Ramos (cell line): ENCODE results near the gene CYP4B1.
"Not testable (repeated sequence)": the region's sequence is repeated elsewhere in the genome, so short reads cannot be mapped to it uniquely, and the experiment has no call there.

Experiments used
- in situ Hi-C: fragments of 300-500 bp; cut with MboI; formaldehyde crosslinking; loops from one replicate; pipeline ENCODE4 v1.14.3; 2022; ENCODE audit warnings: low sequenced_read_pairs; ENCODE audit not compliant: unreplicated experiment

Gene CYP4B1

DNA sequence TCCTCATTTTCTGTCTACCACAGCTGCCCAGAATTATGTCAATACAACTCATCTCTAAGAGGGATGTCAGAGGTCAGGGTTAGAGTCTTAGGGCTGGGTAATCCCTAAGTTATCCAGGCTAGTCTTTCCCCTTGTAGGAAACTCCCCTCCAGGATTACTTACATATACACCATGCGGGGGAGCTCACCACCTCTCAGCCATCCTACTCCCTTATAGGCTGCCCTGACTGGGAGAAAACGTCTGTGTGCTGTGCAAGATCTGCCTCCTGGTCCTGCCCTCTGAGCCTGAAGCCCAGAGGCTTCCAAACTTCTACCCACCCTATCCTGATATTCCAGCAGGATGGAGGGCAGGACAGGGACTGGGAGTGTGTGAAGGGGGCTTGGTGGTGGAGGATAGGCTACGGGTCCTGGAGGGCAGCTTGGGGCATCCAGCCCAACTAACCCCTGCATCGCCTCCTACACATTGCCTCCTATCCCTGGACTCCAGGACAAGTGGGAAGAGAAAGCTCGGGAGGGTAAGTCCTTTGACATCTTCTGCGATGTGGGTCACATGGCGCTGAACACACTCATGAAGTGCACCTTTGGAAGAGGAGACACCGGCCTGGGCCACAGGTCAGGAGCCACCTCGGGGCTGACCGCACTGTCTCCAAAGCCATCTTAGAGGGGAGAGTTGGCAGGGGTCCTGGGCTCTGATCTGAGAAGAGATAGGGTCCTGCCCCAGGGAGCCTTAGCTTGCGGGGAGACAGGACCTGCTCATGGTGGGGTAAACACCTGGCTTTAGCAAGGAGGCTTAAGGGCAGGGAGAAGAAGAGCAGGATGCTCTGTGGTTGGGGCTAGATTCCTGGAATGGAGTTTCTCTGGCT lies 14.4 kb downstream of the CYP4B1 start:
- in situ Hi-C loops, result no loop called here

DNA sequence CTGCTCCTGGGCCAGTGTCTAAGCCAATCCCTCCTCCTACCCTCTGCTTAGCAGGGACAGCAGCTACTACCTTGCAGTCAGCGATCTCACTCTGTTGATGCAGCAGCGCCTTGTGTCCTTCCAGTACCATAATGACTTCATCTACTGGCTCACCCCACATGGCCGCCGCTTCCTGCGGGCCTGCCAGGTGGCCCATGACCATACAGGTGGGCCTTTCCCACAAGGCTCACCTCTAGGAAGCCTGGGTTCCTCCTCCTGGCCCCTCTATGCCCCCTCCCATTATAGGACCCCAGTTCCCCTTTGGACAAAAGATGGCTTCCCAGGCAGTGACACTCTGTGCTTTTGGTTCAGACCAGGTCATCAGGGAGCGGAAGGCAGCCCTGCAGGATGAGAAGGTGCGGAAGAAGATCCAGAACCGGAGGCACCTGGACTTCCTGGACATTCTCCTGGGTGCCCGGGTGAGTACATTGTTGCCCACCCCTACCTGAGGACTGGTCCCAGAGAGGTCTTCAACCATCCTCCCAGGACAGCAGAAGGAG lies 15.1 kb downstream of the CYP4B1 start:
- in situ Hi-C loops, result no loop called here

DNA sequence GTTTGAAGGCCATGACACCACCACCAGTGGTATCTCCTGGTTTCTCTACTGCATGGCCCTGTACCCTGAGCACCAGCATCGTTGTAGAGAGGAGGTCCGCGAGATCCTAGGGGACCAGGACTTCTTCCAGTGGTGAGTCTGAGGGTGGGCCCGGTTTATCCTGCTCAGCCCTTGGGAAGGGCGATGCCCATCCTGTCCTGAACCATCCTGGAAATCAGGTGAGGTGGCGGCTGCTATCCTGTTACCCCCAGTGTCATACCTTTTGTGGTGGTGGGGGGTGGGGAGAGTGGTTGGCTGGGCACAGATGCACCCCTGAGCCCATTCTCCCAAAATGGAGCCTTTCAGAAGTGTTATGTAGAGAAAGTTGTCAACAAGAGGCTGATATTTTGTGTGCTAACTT lies 16.3 kb downstream of the CYP4B1 start:
- in situ Hi-C loops, result no loop called here

DNA sequence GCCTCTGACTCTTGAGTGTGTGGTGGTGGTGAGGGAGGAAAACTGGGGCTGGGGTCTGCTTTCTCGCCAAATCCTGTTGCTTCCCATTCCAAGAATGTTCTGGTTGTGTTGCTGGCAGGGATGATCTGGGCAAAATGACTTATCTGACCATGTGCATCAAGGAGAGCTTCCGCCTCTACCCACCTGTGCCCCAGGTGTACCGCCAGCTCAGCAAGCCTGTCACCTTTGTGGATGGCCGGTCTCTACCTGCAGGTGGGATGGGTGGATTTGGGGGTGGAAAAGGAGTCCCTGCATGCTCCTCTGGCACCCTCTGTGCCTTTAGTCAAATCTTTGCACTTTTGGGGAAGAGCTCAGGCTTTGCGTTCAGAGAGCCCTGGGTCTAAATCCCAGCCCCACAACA lies 18.1 kb downstream of the CYP4B1 start:
- in situ Hi-C loops, result no loop called here

DNA sequence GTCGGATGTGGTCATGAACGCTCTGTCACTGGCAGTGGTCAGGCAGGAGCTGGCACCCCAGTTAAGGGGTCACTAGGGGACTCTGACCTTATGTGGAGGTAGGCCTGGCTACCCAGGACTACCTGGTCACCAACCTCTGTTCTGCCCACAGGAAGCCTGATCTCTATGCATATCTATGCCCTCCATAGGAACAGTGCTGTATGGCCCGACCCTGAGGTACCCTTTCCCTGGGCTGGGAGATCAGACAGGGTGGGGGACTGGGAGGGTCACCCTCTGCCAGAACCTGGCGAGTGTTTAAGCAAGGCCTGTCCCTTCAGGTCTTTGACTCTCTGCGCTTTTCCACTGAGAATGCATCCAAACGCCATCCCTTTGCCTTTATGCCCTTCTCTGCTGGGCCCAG lies 19.0 kb downstream of the CYP4B1 start:
- in situ Hi-C loops, result no loop called here

DNA sequence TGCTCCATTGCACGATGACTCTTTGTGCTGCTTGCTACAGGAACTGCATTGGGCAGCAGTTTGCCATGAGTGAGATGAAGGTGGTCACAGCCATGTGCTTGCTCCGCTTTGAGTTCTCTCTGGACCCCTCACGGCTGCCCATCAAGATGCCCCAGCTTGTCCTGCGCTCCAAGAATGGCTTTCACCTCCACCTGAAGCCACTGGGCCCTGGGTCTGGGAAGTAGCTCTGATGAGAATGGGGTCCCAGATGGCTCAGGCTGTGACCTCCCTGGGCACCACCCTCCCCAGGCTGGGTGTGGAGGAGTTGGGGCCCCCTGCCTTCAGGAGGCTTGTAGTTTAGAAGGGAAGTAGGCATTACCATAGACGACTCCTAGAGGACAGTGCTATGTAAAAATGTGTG lies 19.7 kb downstream of the CYP4B1 start:
- in situ Hi-C loops, result no loop called here

DNA sequence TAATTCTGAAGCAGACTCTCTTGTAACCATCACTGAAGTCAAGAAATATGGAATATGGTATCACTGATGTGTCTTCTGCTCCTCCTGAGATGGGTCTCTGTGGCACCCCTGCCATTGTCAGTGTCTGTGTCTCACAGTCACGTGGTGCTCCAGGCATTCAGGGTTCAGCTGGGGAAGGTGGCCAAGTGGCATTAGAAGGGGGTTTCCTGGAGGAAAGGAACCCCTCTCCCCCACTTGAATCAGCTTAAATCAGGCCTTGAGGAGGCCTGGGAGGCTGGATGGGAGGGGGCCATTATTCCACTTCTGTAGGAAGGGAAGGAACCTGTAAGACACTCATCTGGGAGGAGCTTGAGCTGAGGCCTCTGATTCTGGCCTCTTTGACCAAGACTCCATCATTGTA lies 20.5 kb downstream of the CYP4B1 start:
- in situ Hi-C loops, result no loop called here

DNA sequence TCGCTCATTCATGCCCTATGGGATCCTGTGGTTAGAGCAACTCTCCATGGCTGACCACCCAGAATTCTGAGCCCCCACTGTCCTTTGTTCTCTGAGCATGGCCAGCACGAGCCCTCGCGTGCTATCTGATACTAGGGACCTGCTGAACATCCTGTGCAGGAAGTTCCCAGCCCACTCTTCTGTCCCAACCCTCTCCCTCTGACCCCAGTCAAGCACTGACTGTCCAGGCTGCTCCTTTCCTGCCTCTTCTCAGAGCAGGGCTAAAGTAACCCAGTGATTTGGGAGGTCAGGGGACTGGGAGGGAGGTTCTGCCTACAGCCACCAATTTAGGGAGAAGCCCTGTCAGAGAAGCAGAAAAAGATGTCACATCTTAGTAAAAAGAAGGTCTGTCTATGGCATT lies 21.2 kb downstream of the CYP4B1 start:
- in situ Hi-C loops, result no loop called here

DNA sequence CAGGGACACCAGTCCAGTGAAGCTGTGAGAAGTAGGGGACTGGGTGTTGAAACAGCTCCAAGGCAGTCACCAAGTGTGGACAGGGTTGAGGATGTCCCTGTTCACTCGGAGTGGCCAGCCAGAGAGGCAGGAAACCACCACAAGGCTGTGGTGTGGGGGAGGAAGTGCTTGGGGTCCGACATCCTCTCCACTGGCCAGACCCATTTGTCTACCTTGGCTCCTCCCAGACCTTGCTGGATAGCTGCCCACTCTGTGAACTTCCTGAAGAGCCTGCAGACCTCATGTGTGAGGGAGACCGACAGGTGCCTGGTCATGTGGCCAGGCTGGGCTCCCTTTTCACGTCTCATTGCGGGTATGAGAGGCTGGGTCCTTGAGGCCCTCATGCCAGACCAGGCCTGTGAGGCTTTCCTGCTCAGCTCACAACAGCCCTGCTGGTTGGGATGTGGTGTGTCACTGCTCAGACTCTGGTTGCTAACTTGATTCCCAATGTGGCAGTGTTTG lies 21.8 kb downstream of the CYP4B1 start:
- in situ Hi-C loops, result no loop called here

DNA sequence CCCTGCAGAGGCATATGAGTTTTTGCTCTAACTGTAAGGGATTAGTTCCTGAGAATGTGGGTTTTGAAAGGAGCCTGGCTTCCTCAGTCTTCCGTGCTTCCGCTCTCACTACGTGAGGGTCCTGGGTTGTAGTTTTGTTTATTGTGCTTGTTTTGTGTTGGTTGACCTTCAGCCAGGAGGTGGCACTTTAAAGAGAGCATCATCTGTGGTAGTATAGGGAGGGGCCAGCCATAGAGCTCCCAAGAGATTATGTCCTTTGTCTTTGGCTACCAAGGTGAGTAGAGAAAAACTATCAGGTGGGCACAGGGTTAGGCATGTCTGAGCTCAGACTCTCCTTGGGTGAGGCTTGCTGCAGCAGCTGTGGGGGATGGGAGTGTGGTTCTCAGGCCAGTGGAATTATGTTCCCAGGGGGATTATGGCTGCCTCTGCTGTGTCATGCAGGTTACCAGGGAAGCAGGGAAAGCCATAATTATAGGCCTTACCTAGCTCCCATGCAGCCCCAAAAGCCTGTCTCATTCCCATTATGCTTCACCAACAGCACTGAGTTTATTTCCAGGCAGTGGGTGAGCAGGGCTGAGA lies 23.5 kb downstream of the CYP4B1 start:
- in situ Hi-C loops, result no loop called here

DNA sequence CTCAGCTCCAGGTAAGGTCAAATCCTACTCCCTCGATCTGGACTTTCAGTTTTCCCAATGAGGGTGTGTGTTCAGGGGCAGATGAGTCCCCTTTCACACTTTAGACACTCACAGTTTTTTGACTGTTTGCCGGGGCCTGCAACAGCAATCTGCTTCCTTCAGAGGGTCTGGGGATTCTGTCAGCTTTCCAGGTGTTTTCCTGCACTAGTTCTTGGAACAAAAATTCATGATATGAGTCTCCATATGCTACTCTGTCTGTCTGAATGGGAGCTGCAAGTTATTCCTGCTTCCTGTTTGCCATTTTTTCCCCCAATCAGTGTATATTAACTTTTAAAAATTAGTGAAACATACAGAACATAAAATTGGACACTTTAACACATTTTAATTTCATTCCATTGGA lies 24.3 kb downstream of the CYP4B1 start:
- in situ Hi-C loops, result no loop called here

DNA sequence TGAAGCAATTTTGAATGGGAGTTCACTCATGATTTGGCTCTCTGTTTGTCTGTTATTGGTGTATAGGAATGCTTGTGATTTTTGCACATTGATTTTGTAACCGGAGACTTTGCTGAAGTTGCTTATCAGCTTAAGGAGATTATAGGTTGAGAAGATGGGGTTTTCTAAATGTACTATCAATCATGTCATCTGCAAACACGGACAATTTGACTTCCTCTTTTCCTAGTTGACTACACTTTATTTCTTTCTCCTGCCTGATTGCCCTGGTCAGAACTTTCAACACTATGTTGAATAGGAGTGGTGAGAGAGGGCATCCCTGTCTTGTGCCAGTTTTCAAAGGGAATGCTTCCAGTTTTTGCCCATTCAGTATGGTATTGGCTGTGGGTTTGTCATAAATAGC lies 28.0 kb downstream of the CYP4B1 start:
- in situ Hi-C loops, result not testable (repeated sequence)

DNA sequence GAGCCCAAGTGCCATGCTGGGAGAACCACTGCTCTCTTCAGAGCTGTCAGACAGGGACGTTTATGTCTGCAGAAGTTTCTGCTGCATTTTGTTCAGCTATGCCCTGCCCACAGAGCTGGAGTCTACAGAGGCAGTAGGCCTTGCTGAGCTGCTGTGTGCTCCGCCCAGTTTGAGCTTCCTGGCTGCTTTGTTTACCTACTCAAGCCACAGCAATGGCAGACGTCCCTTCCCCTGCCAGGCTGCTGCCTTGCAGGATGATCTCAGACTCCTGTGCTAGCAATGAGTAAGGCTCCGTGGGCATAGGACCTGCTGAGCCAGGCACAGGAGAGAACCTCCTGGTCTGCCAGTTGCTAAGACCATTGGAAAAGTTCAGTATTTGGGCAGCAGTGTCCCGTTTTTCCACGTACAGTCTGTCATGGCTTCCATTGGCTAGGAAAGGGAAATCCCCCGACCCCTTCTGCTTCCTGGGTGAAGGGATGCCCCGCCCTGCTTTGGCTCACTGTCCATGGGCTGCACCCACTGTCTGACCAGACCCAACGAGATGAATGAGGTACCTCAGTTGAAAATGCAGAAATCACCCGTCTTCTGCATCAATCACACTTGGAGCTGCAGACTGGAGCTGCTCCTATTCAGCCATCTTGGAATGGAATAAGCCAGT lies 31.9 kb downstream of the CYP4B1 start:
- in situ Hi-C loops, result no loop called here

DNA sequence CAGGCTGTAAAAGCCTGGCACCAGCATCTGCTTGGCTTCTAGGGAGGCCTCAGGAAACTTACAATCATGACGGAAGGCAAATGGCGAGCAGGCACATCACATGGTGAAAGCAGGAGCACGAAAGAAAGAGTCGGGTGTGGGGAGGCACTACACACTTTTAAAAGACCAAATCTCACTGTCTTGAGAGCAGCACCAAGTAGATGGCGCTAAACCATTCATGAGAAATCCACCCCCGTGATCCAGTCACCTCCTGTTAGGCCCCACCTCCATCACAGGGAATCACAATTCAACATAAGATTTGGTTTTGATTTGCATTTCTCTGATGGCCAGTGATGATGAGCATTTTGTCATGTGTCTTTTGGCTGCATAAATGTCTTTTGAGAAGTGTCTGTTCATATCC lies 36.6 kb downstream of the CYP4B1 start:
- in situ Hi-C loops, result not testable (repeated sequence)

DNA sequence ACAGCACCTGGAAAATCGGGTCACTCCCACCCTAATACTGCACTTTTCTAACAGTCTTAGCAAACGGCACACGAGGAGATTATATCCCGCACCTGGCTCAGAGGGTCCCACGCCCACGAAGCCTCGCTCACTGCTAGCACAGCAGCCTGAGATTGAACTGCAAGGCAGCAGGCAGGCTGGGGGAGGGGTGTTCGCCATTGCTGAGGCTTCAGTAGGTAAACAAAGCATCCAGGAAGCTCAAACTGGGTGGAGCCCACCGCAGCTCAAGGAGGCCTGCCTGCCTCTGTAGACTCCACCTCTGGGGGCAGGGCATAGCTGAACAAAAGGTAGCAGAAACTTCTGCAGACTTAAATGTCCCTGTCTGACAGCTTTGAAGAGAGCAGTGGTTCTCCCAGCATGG lies 47.5 kb downstream of the CYP4B1 start:
- in situ Hi-C loops, result not testable (repeated sequence)

DNA sequence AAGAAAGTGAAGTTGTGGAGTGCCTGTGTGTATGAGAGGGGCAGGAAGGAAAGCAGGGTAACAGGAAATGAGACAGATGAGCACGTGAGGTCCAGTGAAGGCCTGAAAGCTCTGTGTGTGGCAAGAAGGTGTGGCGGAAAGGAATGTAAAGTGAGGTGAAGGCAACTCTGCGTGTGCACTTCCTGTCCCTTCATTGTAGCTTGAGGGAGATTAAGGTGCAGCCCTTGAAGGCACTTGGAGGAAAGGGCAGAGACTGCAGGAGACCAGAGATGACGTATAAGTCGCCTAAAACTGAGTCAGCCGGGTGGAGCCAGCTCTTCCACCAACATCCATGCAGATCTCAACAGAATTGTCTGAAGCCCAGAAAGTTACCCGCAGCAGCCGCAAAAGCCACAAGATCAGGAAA lies 58.8 kb downstream of the CYP4B1 start:
- in situ Hi-C loops, result loop anchor here (25.0 kb wide), 1 partner anchor 230 kb away; no protein-coding TSS in a partner anchor

DNA sequence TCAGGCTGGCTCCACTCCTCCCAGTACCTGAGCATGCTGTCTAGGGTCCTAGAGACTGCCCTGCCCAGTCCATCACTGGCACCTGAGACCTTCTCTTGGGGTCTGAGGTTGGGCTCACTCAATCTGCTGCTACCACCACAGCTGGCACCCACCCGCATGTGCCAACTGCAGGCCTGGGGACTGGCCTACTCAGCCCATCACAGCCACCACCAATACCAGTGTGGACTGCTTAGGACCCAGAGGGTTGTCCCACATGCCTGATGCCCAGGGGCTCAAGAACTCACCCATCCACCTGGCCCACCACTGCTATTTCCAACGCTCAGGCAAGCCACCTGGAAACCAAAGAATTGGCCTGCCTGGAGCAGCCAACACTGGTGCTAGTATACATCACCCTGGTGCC lies 63.5 kb downstream of the CYP4B1 start:
- in situ Hi-C loops, result loop anchor here (25.0 kb wide), 1 partner anchor 225 kb away; no protein-coding TSS in a partner anchor
